Ecto neural progenitor cell (in vitro differentiated cells): ENCODE results near the gene TSR1.
"Not testable (repeated sequence)": the region's sequence is repeated elsewhere in the genome, so short reads cannot be mapped to it uniquely, and the experiment has no call there.

Experiments
- DNase-seq: peaks from one replicate; pipeline ENCODE4 v3.0.0-alpha.2; 2018; ENCODE audit warnings: low spot score

The TSR1 gene

DNA sequence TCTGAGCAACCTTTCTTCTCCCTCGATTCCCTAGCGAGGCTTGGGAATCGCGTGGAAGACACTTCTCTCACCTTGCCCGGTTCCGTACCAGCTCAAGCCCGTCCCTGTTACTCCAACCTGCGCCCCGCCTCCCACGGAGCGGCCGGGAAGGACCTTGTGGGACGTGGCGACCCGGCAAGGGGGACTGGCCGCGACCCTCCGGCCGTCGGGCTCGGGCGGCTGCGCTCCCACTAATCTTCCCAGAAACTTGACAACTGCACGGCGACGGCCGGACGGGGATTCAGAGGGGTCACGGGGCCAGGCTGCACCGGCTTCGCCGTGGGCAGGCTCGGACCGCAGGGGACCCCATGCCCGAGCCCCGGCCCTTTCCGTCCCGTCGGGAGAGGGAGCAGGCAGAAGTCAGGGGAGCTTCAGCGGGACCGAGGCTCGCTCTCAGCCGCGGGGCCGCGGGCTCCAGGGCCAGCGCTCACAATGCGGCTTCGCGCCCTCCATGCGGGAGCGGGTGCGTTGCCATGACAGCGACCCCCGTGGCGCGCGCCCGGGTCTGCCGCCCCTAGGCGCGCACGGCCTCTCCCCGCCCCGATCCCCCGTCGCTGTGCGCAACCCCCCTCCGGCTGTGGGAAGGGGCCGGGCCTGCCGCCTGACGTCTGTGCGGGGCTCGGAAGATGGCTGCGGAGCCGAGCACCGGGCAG lies 741 bp upstream of the TSR1 start, which contains the start of gene SGSM2:
SGSM2 (plus strand) TSS at position 650 of the 692 bp plus-strand sequence. CDS start 188 bp downstream, outside the sequence.
- DNase-seq: peak; percentile 87

DNA sequence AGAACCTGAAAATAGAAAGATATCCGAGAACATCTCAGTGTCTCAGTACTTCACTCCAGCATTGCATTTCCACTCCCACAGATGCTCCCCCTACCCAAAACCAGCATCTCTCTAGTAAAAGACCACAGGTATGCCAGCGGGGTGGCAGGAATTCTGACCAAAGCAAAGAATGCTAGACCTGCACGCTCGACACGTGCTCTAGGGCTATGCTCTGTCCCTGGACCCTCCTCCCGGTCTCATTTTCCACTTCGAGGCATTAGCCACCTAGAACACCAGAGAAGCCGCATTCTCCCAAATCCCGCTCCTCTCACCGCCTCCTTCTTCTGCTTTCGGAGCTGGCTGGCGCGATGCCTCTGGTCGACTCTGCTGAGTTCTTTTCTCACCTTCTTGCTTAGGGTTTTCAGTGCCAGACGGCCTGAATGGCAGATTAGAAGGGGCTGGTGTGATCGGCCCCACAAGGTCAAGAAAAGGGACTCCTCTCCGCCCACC lies 487 bp downstream of the TSR1 start:
- no peak for DNase-seq

DNA sequence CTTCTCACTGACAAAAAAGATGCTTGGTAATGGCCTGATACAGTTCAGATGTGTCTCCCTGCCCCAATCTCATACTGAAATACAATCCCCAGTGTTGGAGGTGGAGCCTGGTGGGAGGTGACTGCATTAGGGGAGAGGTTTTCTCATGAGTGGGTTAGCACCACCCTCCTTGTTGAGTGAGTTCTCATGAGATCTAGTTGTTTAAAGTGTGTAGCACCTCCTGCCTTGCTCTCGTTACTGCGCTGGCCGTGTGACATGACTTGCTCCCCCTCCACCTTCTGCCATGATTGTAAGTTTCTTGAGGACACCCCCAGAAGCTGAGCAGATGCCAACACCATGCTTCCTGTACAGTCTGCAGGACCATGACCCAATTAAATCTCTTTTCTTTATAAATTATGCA lies 5.0 kb downstream of the TSR1 start:
- no peak for DNase-seq

DNA sequence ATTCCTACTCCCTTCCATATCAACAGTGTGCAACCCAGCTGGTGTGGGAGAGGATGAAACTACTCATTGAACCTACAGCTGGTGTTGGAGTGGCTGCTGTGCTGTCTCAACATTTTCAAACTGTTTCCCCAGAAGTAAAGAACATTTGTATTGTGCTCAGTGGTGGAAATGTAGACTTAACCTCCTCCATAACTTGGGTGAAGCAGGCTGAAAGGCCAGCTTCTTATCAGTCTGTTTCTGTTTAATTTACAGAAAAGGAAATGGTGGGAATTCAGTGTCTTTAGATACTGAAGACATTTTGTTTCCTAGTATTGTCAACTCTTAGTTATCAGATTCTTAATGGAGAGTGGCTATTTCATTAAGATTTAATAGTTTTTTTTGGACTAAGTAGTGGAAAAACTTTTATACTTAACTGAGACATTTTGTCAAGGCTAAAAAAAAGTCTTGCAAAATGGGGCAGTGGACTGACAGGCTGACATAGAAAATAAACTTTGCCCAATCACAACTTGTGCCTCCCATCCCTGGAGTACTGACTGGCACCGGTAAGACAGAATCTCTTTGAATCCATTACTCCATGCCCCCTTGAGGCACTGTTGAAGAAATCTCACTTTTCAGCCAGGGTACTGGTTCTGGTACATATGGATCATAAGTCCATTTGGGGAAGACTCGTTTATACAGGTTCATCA lies 12.5 kb downstream of the TSR1 start:
- no peak for DNase-seq

DNA sequence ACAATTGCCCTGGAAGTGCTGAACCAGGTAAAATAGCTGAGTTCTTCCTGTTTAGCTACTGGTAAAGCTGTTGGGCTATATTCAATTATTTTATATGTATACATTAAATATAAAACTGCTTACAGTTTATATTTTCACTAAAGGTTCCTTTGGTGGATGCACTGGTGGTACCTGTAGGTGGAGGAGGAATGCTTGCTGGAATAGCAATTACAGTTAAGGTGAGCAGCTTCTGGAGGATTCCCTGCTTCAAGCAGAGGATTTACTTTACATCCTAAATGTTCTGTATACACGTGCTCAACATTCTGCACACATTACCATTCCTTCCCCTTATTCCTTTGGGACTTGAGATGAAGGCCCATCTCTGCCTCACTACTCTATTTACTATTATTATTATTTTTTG lies 14.9 kb downstream of the TSR1 start:
- no peak for DNase-seq

DNA sequence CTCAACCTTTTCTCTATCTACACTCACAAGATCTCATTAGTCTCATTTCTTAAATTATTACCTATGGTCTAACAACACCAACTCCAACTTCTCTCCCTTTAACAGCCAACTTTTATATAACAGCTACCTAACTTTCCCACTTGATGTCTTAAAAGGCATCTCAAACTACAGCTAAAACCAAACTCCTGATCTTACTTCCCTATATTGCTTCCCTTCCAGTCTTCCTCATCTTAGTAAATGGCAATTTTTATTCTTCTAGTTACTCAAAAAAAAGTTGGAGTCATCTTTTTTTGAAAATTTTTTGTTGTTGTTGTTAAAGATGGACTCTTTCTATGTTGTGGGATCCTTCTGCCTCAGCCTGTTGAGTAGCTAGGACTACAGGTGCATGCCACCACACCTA lies 17.2 kb downstream of the TSR1 start:
- DNase-seq: no peak

DNA sequence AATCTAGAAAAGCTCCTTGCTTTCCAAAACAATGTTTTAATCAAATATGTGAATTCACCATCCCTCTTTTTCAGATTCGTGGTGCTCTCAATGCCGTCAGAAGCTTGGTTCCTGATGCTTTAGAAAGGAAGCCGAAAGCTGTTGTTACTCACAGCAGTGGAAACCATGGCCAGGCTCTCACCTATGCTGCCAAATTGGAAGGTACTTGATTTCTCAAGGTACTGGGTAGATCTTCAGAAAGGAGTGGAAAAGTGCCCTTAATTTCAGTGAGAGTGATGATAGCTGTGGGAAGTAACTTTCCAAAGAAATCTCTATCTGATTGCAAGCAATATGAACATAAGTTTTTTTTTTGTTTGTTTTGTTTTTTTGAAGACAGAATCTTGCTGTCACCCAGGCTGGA lies 18.5 kb downstream of the TSR1 start:
- DNase-seq: no peak

DNA sequence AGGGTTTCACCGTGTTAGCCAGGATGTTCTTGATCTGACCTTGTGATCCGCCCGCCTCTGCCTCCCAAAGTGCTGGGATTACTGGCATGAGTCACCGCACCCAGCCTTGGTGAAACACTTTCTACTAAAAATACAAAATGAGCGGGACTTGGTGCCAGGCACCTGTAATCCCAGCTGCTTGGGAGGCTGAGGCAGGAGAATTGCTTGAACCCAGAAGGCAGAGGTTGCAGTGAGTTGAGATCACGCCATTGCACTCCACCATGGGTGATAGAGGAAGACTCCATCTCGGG lies 19.4 kb downstream of the TSR1 start:
- DNase-seq: not testable (repeated sequence)

DNA sequence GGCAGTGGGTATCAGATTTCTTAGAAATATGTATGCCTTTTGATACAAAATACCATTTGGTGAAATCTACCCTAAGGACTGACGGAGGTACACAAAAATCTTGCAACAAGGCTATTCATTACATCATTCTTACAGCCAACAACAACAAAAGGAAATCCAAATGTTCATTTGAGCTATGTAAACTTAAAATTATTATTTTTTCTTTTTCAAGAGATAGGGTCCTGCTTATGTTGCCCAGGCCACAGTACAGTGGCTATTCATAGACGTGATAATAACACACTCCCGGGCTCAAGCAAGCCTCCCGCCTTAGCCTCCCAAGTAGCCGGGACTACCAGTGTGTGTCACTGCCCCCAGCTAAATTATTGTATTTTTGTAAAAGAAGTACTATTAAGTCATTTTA lies 23.5 kb downstream of the TSR1 start:
- DNase-seq: no peak

DNA sequence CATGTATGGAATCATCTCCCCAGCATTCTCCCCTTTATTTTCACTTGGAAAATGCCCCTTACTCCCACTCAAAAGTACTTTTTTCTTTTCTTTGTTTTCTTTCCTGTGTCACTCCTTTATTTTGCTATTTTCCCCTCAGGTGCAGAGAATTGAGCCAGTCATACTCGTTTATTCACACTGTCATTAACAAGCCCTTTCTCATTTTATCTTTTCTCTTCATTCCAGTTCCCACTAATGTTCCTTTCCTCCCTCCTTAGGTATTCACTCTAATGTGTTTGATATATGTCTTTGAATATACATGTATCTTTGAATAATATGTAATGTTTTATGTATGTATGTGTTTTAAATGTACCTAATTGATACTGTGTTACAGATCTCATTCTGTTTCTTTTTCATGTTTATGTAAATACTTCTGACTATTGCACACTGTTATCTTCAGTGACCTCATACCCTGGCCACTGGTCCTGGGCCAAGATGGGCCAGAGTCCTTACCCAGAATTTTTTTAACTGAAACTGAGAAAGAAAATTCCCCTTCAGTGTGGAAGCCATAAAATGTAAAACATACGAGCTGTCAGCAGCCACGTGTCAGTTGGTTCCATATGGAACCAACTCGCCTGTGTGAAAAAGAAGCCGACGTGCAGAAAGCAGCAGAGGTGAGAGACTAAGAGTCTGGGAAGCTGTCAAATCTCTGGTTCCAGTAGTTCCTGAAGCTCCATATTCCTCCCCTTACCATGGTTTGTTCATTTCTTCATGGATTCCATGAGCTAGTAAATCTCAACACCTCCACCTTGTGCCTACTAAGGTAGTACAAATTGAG lies 26.7 kb downstream of the TSR1 start:
- no peak for DNase-seq

DNA sequence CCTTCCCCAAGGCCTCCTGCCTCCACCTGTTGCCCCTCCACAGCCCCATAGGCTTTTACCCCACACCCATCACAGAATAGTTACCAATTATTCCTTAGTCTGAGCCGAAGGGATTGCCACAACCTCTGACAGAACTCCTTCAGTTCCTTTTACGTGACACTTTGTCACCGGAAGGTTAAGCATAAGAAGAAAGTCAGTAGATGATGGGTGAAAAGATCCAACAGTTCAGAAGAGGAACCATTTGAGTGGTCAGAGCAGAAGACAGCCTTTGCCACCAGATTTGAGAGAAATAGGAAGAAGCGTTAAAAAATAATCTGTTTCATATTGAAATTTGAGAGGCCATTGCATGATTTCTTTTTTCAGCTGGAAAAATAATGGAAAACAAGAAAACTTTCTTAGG lies 31.3 kb downstream of the TSR1 start:
- DNase-seq: no peak

DNA sequence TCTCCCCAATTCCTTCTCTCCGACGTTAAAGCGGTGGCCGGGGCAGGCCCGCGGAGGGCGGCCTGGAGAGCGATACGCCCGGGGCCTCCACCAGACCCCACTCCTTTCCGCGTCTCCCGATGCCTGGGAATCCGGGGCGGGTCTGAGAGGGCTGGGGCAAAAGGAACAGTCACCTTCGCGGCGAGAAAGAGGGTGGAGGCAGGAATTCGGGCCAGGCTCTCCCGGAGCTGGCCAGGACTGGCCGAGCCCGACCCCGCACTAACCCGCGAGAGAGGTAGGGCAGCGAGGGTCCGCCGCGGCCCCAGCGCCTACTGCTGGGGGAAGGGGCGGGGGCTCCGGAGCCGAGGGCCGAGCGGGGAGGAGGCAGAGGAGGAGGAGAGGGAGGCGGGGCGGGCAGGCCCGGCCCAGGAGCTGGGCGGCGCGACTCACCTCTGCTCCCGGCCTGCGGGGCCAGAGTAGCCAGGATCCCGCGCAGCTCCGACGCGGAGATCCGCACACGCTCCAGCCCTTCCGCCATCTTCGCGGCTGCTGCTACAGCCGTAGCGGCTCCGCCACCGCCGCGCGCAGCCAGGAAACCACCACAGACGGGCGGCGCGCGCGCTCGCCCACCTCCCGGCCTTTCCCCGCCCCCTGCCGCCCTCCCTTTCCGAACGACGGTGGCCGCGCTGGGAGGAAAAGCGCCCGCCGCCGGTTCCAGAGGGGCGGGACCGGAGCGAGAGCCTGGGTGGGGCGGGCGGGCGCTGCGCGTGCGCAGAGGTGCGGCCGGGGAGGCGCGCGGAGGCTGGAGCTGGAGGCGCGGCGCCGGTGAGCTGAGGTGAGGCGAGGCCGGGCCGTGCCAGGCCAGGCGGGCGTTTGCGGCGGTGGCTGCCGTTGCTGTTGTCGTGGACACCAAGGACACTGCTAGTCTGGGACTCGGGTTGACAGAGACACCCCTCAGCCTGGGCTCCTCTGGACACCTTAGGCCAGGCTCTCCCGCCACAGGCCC lies 32.8 kb downstream of the TSR1 start, which contains the start of the genes SMG6 and SRR:
SMG6 (minus strand) TSS at position 582 of the 985 bp plus-strand sequence; CDS start at position 517, 65 bp downstream.
SRR (plus strand) TSS at position 747 of the 985 bp plus-strand sequence. CDS start 11,611 bp downstream, outside the sequence.
- peak; percentile 99 for DNase-seq

DNA sequence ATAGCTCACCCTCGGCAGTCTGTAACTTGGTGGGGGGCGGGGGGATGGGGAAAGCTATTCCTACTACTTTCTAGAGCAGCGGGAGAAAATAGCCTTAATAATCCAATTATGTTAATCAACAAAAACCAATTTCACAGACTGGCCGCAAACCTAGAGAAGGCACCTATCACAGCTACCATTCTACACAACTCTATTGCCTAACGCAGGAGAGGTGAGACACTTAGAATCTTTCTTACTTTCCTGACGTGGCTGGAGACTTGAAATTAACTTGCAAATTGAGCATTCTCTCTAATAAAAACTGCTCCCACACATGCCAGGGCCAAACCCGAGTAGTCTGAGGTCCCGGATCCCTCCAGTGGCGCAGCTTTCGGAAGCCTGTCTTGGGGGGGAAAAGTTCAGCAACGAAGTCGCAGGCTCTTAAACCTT lies 33.5 kb downstream of the TSR1 start:
- no peak for DNase-seq

DNA sequence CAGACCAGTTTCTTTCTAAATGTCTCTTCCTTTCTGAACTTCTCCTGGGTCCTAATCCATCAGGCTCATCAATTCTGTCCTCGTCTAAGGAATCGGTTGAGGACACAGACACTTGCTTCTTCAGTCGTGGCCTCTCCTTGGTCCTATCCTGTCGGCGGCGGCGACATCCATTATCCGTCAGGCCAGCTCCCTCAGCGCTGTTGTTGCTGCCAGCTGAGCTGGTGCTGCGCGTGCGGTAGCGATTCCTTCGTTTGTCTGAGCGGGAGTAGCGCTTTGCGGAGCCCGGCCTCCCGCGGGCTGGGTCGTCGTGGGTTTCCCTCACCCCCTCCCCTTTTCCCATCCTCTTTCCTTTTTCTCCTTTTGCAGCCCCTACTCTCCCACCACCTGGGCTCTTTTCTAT lies 36.5 kb downstream of the TSR1 start:
- no peak for DNase-seq

DNA sequence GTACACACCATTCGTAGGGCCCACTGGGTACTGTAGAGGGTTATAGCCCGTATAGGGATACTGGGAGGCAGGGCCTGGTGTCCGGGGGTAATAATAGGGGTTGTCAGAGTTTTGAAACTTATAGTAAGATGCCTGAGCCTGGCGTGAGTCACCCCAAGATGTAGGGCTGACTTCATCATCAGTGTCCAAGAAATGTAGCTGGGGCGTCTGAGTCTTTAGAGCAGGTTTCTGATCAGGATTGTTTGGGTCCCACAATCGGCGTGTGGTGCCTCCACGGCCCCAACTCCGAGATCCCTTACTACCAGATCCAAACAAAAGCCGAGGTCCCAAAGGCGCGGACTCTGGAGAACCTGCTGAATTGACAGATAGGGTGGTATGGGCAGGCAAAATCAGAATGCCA lies 37.1 kb downstream of the TSR1 start:
- DNase-seq: no peak

DNA sequence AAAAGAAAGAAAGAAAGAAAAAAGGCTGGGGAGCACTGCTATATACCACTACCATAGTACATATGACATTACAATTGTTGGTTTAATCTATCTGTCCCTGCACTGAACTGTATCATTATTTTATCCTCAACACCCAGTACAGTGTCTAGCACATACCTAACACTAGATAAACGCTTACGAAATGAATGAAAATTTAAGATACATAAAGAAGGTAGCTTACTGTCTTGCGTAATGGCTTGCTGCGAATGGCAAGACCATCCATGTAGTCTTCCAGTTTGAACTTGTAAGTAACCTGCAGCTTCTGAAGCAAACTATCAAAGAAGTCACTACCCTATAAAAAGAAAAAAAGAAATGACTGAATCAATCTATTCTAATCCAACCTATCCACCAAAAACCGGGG lies 39.2 kb downstream of the TSR1 start:
- no peak for DNase-seq

DNA sequence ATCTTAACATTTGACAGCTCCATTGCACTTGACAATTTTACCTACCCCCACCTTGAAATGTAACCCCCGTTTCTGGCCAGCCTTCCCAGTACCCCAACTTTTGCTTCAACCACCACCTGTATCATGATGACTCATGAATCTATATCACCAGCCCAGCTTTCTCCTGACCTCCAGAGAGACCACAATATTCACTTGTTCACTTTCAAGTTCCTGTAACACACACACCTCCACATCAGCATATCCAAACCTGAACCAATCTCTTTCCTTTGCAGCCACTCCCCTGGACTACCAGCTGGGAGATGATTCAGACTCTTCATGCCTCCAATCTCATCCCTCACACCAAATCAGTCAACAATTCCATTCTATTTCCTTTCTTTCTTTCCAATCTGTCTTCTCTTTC lies 40.7 kb downstream of the TSR1 start:
- DNase-seq: no peak

DNA sequence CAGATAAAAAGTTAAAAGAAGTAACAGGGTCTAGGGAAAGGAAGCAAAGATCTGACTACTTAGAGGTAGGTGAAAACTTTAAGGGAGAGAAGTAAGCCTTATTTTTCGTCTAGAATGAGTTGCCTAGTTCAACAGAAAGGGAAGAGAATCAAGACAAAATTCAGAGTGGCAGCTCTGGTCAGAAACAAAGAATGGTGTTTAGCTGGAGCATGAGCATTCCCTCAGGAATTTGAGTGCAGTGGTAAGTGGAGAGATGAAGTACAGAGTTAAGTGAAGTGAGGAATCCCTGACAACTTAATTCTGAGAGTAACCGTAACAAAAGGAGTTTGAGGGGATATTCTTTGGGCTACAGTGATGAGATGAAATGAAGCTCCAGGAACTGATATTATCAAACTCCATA lies 44.2 kb downstream of the TSR1 start:
- DNase-seq: no peak

DNA sequence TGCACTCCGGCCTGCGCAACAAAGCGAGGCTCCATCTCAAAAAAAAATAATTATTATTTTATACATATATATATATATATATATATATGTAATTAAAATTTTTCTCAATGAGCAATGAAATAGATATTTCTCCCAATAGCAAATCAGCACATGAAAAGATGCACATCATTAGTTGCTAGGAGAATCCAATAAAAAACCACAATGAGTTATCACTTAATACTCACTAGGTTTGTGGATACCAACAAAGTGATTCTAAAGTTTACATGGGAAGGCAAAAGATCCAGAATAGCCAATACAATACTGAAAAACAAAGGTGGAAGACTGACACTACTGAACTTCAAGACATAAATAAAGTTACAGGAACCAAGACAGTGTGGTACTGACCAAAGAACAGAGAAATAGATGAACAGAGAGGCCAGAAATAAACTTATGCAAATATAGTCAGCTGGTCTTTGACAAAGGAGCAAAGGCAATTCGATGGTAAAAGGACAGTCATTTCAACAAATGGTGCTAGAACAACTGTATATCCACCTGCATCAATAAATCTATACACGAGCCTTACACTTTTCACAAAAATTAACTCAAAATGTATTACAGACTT lies 46.3 kb downstream of the TSR1 start:
- no peak for DNase-seq

DNA sequence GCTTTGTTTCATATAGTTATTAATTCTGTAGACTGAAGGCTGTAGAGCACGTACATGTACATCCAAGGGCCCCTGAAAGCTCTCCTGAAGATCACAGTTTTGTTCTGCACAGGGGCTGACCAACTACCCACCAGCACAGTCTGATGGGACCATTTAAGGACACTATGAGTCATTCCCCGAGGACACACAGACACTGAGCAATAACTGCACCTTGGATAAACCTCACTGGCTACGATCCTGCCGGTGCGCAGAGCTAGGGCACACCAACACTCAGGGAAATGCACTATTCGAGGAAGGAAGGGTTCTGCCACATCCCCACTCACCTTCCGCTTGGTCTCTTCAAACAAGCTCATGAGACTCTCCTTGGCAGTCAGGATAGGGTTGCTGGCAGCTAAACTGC lies 53.0 kb downstream of the TSR1 start:
- DNase-seq: no peak

DNA sequence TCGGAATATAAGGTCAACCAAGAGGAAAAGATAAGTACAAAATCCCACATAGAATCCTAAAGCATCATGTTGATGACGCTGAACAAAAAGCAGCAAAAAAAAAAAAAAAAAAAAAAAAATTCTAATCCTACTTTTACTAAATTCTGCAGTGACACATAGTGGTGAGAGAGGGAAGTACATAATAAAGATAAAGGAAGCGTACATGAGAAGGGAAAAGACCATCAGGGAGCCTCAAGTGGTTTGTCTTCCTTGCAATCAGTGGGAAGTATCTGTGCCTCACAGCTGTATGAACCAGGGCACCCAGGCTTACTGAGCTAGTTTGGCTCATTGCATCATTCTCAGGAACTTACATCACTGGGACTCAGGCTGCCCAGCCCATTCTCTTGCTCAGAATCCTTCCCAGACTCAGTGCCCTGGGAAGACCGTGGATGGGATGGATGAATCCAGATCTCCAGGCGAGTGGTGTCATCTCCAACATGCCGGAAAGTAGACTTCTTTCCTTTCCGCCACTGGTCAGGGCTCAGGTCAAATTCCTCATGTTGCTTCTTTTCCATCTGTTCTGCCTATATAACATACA lies 53.9 kb downstream of the TSR1 start:
- no peak for DNase-seq
